WTC11 (cell line): ENCODE results near the gene ADAMTS12. TPM values are rescaled to one million over a fixed set of nuclear protein-coding genes. Genes with fewer than 3 reads are reported as not detected.

ENCODE experiments used
- ATAC-seq: fragments of 200-7000 bp; cut with Tn5 transposase; 2 replicates; pipeline ENCODE4 v1.10.0; 2021; ENCODE audit warnings: mild to moderate bottlenecking, moderate library complexity
- CTCF ChIA-PET: fragments of 300-600 bp; sonication (Branson Sonifier 250); formaldehyde crosslinking; loops from one replicate; lab custom pipeline; 2021; ENCODE audit warnings: antibody characterized with exemption; lab: Charles Lee
- POLR2A ChIA-PET: fragments of 350-600 bp; sonication (Branson Sonifier 250); formaldehyde crosslinking; loops from one replicate; lab custom pipeline; 2021; ENCODE audit warnings: antibody characterized with exemption; lab: Charles Lee
- DNase-seq: peaks from one replicate; pipeline ENCODE4 v3.0.0; 2021; ENCODE audit warnings: low spot score
- H3K27ac Mint-ChIP-seq: 2 replicates; pipeline ENCODE4 v1.8.0; 2021; ENCODE audit warnings: mixed read lengths
- H3K27me3 Mint-ChIP-seq: 2 replicates; pipeline ENCODE4 v1.8.0; 2021; ENCODE audit warnings: low read depth, mild to moderate bottlenecking, moderate library complexity, mixed read lengths
- H3K36me3 Mint-ChIP-seq: 2 replicates; pipeline ENCODE4 v1.8.0; 2021; ENCODE audit warnings: mixed read lengths
- H3K4me1 Mint-ChIP-seq: 2 replicates; pipeline ENCODE4 v1.8.0; 2022; ENCODE audit warnings: mixed read lengths
- H3K4me3 Mint-ChIP-seq: 2 replicates; pipeline ENCODE4 v1.8.0; 2021; ENCODE audit warnings: mild to moderate bottlenecking, moderate library complexity, mixed read lengths
- H3K9me3 Mint-ChIP-seq: 2 replicates; pipeline ENCODE4 v1.8.0; 2021; ENCODE audit warnings: mixed read lengths
- CBFB ChIP-seq: sonication (generic); formaldehyde crosslinking; IDR thresholded peaks from 2 replicates; pipeline ENCODE4 v1.8.1; 2022; ENCODE audit warnings: mild to moderate bottlenecking, low read depth, missing genetic modification reagents
- EMX1 ChIP-seq: fragments of 250-450 bp; sonication (Bioruptor Pico); IDR thresholded peaks from 2 replicates; pipeline ENCODE4 v1.8.0; 2021; ENCODE audit warnings: mild to moderate bottlenecking
- ETV6 ChIP-seq: sonication (generic); formaldehyde crosslinking; IDR thresholded peaks from 2 replicates; pipeline ENCODE4 v1.8.1; 2022; ENCODE audit warnings: mild to moderate bottlenecking, missing genetic modification reagents
- FOXK1 ChIP-seq: sonication (generic); formaldehyde crosslinking; IDR thresholded peaks from 2 replicates; pipeline ENCODE4 v1.8.0; 2022; ENCODE audit warnings: mild to moderate bottlenecking, moderate library complexity, missing genetic modification reagents
- IRF2 ChIP-seq: sonication (generic); formaldehyde crosslinking; IDR thresholded peaks from 2 replicates; pipeline ENCODE4 v1.8.0; 2022; ENCODE audit warnings: low read depth, missing genetic modification reagents, borderline replicate concordance
- JUN ChIP-seq: sonication (generic); formaldehyde crosslinking; IDR thresholded peaks from 2 replicates; pipeline ENCODE4 v1.8.0; 2023; ENCODE audit warnings: mild to moderate bottlenecking, missing genetic modification reagents
- NR1H2 ChIP-seq: sonication (generic); formaldehyde crosslinking; IDR thresholded peaks from 2 replicates; pipeline ENCODE4 v1.9.0; 2021; ENCODE audit warnings: mild to moderate bottlenecking, moderate library complexity, missing genetic modification reagents
- RELA ChIP-seq: sonication (generic); formaldehyde crosslinking; IDR thresholded peaks from 2 replicates; pipeline ENCODE4 v1.8.1; 2022; ENCODE audit warnings: missing genetic modification reagents, mild to moderate bottlenecking, borderline replicate concordance
- SMAD4 ChIP-seq: sonication (generic); formaldehyde crosslinking; IDR thresholded peaks from 2 replicates; pipeline ENCODE4 v1.8.0; 2022; ENCODE audit warnings: mild to moderate bottlenecking, missing genetic modification reagents
- SOX15 ChIP-seq: fragments of 250-450 bp; sonication (Bioruptor Pico); IDR thresholded peaks from 2 replicates; pipeline ENCODE4 v1.9.0; 2021; ENCODE audit warnings: mild to moderate bottlenecking
- TEAD4 ChIP-seq: sonication (generic); formaldehyde crosslinking; IDR thresholded peaks from 2 replicates; pipeline ENCODE4 v1.8.0; 2022; ENCODE audit warnings: mild to moderate bottlenecking, missing genetic modification reagents
- ZBTB21 ChIP-seq: sonication (generic); formaldehyde crosslinking; IDR thresholded peaks from 2 replicates; pipeline ENCODE4 v1.8.1; 2023; ENCODE audit warnings: mild to moderate bottlenecking, missing genetic modification reagents, borderline replicate concordance
- ZNF263 ChIP-seq: sonication (generic); formaldehyde crosslinking; IDR thresholded peaks from 2 replicates; pipeline ENCODE4 v1.8.1; 2022; ENCODE audit warnings: low read depth, mild to moderate bottlenecking, moderate library complexity, missing genetic modification reagents
- ZNF396 ChIP-seq: fragments of 250-450 bp; sonication (Bioruptor Pico); IDR thresholded peaks from 2 replicates; pipeline ENCODE4 v1.8.0; 2021; ENCODE audit warnings: mild to moderate bottlenecking, moderate library complexity, borderline replicate concordance
- ZNF423 ChIP-seq: fragments of 250-450 bp; sonication (Bioruptor Pico); IDR thresholded peaks from 2 replicates; pipeline ENCODE4 v2.1.2; 2022; ENCODE audit warnings: mild to moderate bottlenecking, moderate library complexity
- total RNA-seq: library from RNA; stranded (reverse); gene quantifications from 3 replicates; pipeline ENCODE4 v1.2.3, GENCODE V29; 2021
- TF ChIP-seq, protein P1 (sequence below): fragments of 250-450 bp; sonication (Bioruptor Pico); IDR thresholded peaks from 2 replicates; pipeline ENCODE4 v1.9.0; 2021; ENCODE audit warnings: mild to moderate bottlenecking
- TF ChIP-seq, protein P2 (sequence below): fragments of 250-450 bp; sonication (Bioruptor Pico); IDR thresholded peaks from 2 replicates; pipeline ENCODE4 v1.9.0; 2021; ENCODE audit warnings: moderate library complexity, mild to moderate bottlenecking, inconsistent platforms, borderline replicate concordance
- TF ChIP-seq, protein P3 (sequence below): sonication (generic); formaldehyde crosslinking; IDR thresholded peaks from 2 replicates; pipeline ENCODE4 v1.8.1; 2022; ENCODE audit warnings: mild to moderate bottlenecking, missing genetic modification reagents, moderate library complexity, borderline replicate concordance
- TF ChIP-seq, protein P4 (sequence below): fragments of 250-450 bp; sonication (Bioruptor Pico); IDR thresholded peaks from 2 replicates; pipeline ENCODE4 v1.9.0; 2021; ENCODE audit warnings: mild to moderate bottlenecking, borderline replicate concordance
- TF ChIP-seq, protein P5 (sequence below): sonication (generic); formaldehyde crosslinking; IDR thresholded peaks from 2 replicates; pipeline ENCODE4 v1.8.1; 2023; ENCODE audit warnings: mild to moderate bottlenecking, missing genetic modification reagents, borderline replicate concordance
- TF ChIP-seq, protein P6 (sequence below): sonication (generic); formaldehyde crosslinking; IDR thresholded peaks from 2 replicates; pipeline ENCODE4 v1.8.0; 2022; ENCODE audit warnings: mild to moderate bottlenecking, missing genetic modification reagents
- TF ChIP-seq, protein P7 (sequence below): fragments of 200-600 bp; IDR thresholded peaks from 2 replicates; pipeline ENCODE4 v1.8.0; 2022; ENCODE audit warnings: antibody characterized with exemption

Gene ADAMTS12
- total RNA-seq, 1 experiment from 2014 or later: 13.5 TPM

DNA sequence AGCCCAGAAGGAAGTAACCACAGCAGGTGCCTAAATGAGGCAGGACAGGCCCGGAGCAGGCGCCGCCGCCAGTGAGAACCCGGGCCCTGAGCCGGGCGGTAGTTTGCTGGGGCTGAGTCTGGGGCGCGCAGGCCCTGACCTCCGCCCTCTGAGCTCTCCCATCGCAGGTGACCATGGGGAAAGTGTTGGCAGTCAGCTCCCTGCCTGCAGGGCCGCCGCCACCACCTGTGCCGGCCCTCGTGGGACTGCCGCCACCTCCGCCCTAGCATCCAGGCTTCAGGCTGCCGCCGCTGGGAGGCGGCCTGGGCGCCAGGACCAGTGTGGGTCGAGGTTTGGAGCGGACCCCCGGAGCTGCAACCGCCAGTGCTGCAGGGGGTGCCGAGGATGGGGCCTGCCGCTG lies 389.9 kb downstream of the ADAMTS12 start:
- ChIA-PET POLR2A (no interaction called here), CTCF (interaction anchor here (2.0 kb wide), 1 partner anchor 66 kb away, joined by 4 read pairs; no protein-coding TSS in a partner anchor)
- Mint-ChIP-seq H3K27me3 (no peaks in the 10 kb centered on the region), H3K27ac (no peak overlapping the region), H3K36me3 (peaks cover 4% of the 10 kb centered on the region), H3K4me1 (0 out of 2 replicates have a peak, but pooled peaks cover 3% of the 10 kb centered on the region)
- DNase-seq: peak; percentile 17
- ATAC-seq: peak; percentile 82
- TF ChIP-seq, protein P1, sequence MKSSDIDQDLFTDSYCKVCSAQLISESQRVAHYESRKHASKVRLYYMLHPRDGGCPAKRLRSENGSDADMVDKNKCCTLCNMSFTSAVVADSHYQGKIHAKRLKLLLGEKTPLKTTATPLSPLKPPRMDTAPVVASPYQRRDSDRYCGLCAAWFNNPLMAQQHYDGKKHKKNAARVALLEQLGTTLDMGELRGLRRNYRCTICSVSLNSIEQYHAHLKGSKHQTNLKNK (CRISPR knock-in tag): no peak
- TF ChIP-seq NR1H2 (CRISPR knock-in tag) (no peak), CBFB (CRISPR knock-in tag) (no peak), ZNF423 (CRISPR knock-in tag) (no peak), ZBTB21 (CRISPR knock-in tag) (no peak), IRF2 (CRISPR knock-in tag) (no peak), SOX15 (CRISPR knock-in tag) (no peak), ZNF396 (CRISPR knock-in tag) (no peak), ETV6 (no peak)
- TF ChIP-seq, protein P2, sequence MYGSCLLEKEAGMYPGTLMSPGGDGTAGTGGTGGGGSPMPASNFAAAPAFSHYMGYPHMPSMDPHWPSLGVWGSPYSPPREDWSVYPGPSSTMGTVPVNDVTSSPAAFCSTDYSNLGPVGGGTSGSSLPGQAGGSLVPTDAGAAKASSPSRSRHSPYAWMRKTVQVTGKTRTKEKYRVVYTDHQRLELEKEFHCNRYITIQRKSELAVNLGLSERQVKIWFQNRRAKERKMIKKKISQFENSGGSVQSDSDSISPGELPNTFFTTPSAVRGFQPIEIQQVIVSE: no peak
- TF ChIP-seq, protein P3, sequence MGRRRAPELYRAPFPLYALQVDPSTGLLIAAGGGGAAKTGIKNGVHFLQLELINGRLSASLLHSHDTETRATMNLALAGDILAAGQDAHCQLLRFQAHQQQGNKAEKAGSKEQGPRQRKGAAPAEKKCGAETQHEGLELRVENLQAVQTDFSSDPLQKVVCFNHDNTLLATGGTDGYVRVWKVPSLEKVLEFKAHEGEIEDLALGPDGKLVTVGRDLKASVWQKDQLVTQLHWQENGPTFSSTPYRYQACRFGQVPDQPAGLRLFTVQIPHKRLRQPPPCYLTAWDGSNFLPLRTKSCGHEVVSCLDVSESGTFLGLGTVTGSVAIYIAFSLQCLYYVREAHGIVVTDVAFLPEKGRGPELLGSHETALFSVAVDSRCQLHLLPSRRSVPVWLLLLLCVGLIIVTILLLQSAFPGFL (CRISPR knock-in tag): no peak
- TF ChIP-seq, all 79 proteins: peak for 0
- Mint-ChIP-seq H3K4me3 (no peak overlapping the region), H3K9me3 (peaks cover 5% of the 10 kb centered on the region)

DNA sequence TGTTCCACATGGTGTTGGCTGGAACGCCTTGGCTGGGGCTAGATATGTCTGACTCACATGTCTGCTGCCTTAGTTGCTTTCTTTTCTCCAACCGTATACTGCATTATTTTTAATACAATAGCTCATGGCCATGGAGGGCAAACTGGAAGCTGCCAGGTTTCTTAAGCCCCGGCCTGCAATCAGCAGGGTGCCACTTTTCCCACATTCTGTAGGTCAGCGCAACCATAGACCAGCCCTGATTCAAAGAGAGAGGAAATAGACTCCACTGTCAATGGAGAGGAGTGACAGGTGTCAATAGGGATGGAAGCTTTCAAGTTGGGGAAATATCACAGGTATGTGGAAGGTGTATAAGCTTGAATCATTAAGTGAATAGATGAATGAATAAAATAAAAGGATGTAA lies 390.5 kb downstream of the ADAMTS12 start:
- ATAC-seq (no peak), DNase-seq (no peak)
- Mint-ChIP-seq H3K27me3 (no peaks in the 10 kb centered on the region), H3K4me3 (no peak overlapping the region), H3K4me1 (0 out of 2 replicates have a peak, but pooled peaks cover 3% of the 10 kb centered on the region), H3K36me3 (no peaks in the 10 kb centered on the region), H3K27ac (no peak overlapping the region), H3K9me3 (no peaks in the 10 kb centered on the region; the same call in 1 of the 2 replicates)
- ChIA-PET POLR2A (no interaction called here), CTCF (interaction anchor here (2.0 kb wide), 1 partner anchor 65 kb away, joined by 4 read pairs; no protein-coding TSS in a partner anchor)
- TF ChIP-seq, protein P4, sequence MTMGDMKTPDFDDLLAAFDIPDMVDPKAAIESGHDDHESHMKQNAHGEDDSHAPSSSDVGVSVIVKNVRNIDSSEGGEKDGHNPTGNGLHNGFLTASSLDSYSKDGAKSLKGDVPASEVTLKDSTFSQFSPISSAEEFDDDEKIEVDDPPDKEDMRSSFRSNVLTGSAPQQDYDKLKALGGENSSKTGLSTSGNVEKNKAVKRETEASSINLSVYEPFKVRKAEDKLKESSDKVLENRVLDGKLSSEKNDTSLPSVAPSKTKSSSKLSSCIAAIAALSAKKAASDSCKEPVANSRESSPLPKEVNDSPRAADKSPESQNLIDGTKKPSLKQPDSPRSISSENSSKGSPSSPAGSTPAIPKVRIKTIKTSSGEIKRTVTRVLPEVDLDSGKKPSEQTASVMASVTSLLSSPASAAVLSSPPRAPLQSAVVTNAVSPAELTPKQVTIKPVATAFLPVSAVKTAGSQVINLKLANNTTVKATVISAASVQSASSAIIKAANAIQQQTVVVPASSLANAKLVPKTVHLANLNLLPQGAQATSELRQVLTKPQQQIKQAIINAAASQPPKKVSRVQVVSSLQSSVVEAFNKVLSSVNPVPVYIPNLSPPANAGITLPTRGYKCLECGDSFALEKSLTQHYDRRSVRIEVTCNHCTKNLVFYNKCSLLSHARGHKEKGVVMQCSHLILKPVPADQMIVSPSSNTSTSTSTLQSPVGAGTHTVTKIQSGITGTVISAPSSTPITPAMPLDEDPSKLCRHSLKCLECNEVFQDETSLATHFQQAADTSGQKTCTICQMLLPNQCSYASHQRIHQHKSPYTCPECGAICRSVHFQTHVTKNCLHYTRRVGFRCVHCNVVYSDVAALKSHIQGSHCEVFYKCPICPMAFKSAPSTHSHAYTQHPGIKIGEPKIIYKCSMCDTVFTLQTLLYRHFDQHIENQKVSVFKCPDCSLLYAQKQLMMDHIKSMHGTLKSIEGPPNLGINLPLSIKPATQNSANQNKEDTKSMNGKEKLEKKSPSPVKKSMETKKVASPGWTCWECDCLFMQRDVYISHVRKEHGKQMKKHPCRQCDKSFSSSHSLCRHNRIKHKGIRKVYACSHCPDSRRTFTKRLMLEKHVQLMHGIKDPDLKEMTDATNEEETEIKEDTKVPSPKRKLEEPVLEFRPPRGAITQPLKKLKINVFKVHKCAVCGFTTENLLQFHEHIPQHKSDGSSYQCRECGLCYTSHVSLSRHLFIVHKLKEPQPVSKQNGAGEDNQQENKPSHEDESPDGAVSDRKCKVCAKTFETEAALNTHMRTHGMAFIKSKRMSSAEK (CRISPR knock-in tag): no peak
- TF ChIP-seq SMAD4 (CRISPR knock-in tag): no peak
- TF ChIP-seq, protein P5, sequence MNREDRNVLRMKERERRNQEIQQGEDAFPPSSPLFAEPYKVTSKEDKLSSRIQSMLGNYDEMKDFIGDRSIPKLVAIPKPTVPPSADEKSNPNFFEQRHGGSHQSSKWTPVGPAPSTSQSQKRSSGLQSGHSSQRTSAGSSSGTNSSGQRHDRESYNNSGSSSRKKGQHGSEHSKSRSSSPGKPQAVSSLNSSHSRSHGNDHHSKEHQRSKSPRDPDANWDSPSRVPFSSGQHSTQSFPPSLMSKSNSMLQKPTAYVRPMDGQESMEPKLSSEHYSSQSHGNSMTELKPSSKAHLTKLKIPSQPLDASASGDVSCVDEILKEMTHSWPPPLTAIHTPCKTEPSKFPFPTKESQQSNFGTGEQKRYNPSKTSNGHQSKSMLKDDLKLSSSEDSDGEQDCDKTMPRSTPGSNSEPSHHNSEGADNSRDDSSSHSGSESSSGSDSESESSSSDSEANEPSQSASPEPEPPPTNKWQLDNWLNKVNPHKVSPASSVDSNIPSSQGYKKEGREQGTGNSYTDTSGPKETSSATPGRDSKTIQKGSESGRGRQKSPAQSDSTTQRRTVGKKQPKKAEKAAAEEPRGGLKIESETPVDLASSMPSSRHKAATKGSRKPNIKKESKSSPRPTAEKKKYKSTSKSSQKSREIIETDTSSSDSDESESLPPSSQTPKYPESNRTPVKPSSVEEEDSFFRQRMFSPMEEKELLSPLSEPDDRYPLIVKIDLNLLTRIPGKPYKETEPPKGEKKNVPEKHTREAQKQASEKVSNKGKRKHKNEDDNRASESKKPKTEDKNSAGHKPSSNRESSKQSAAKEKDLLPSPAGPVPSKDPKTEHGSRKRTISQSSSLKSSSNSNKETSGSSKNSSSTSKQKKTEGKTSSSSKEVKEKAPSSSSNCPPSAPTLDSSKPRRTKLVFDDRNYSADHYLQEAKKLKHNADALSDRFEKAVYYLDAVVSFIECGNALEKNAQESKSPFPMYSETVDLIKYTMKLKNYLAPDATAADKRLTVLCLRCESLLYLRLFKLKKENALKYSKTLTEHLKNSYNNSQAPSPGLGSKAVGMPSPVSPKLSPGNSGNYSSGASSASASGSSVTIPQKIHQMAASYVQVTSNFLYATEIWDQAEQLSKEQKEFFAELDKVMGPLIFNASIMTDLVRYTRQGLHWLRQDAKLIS: no peak
- TF ChIP-seq, protein P6, sequence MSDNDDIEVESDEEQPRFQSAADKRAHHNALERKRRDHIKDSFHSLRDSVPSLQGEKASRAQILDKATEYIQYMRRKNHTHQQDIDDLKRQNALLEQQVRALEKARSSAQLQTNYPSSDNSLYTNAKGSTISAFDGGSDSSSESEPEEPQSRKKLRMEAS: no peak
- TF ChIP-seq JUN (CRISPR knock-in tag): no peak
- no peak for TF ChIP-seq ZBTB21 (CRISPR knock-in tag)
- TF ChIP-seq FOXK1 (CRISPR knock-in tag): no peak
- TF ChIP-seq RELA: no peak
- TF ChIP-seq, protein P7, sequence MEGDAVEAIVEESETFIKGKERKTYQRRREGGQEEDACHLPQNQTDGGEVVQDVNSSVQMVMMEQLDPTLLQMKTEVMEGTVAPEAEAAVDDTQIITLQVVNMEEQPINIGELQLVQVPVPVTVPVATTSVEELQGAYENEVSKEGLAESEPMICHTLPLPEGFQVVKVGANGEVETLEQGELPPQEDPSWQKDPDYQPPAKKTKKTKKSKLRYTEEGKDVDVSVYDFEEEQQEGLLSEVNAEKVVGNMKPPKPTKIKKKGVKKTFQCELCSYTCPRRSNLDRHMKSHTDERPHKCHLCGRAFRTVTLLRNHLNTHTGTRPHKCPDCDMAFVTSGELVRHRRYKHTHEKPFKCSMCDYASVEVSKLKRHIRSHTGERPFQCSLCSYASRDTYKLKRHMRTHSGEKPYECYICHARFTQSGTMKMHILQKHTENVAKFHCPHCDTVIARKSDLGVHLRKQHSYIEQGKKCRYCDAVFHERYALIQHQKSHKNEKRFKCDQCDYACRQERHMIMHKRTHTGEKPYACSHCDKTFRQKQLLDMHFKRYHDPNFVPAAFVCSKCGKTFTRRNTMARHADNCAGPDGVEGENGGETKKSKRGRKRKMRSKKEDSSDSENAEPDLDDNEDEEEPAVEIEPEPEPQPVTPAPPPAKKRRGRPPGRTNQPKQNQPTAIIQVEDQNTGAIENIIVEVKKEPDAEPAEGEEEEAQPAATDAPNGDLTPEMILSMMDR: no peak
- no peak for TF ChIP-seq ZNF263 (CRISPR knock-in tag)
- TF ChIP-seq EMX1: no peak
- TF ChIP-seq TEAD4 (CRISPR knock-in tag): no peak
